ENCODE measurements around the gene TIMM29.

TIMM29 gene

DNA sequence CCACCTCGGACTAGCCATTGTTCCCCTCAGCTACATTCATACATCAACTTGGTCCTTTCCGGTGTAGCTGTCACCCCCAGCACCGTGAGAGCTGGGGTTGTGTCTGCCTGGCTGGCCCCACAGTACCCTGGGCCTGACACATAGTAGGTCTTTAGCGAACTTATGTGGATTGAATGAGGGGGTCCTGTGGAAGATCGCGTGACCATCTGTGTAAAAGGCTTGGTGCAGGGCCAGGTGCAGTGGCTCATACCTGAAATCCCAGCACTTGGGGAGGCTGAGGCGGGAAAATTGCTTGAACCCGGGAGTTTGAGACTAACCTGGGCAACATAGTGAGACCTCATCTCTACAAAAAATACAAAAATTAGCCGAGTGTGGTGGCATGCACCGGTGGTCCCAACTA is 34.3 kb downstream of the TIMM29 start (continued):
- TF ChIP-seq, protein P1, sequence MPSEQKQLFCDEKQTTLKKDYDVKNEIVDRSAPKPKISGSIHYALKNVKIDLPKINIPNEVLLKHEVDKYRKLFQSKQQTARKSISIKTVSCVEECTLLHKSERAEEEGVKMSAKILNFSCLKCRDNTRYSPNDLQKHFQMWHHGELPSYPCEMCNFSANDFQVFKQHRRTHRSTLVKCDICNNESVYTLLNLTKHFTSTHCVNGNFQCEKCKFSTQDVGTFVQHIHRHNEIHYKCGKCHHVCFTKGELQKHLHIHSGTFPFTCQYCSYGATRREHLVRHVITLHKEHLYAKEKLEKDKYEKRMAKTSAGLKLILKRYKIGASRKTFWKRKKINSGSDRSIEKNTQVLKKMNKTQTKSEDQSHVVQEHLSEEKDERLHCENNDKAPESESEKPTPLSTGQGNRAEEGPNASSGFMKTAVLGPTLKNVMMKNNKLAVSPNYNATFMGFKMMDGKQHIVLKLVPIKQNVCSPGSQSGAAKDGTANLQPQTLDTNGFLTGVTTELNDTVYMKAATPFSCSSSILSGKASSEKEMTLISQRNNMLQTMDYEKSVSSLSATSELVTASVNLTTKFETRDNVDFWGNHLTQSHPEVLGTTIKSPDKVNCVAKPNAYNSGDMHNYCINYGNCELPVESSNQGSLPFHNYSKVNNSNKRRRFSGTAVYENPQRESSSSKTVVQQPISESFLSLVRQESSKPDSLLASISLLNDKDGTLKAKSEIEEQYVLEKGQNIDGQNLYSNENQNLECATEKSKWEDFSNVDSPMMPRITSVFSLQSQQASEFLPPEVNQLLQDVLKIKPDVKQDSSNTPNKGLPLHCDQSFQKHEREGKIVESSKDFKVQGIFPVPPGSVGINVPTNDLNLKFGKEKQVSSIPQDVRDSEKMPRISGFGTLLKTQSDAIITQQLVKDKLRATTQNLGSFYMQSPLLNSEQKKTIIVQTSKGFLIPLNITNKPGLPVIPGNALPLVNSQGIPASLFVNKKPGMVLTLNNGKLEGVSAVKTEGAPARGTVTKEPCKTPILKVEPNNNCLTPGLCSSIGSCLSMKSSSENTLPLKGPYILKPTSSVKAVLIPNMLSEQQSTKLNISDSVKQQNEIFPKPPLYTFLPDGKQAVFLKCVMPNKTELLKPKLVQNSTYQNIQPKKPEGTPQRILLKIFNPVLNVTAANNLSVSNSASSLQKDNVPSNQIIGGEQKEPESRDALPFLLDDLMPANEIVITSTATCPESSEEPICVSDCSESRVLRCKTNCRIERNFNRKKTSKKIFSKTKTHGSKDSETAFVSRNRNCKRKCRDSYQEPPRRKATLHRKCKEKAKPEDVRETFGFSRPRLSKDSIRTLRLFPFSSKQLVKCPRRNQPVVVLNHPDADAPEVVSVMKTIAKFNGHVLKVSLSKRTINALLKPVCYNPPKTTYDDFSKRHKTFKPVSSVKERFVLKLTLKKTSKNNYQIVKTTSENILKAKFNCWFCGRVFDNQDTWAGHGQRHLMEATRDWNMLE (tag by site-specific recombination; conservative IDR thresholded peaks at IDR 0.05; ENCODE audit: low read depth): no peak
- TF ChIP-seq, protein P2, sequence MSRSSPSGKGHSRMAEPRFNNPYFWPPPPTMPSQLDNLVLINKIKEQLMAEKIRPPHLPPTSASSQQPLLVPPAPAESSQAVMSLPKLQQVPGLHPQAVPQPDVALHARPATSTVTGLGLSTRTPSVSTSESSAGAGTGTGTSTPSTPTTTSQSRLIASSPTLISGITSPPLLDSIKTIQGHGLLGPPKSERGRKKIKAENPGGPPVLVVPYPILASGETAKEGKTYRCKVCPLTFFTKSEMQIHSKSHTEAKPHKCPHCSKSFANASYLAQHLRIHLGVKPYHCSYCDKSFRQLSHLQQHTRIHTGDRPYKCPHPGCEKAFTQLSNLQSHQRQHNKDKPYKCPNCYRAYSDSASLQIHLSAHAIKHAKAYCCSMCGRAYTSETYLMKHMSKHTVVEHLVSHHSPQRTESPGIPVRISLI (tag by site-specific recombination; IDR thresholded peaks at IDR 0.05): no peak

DNA sequence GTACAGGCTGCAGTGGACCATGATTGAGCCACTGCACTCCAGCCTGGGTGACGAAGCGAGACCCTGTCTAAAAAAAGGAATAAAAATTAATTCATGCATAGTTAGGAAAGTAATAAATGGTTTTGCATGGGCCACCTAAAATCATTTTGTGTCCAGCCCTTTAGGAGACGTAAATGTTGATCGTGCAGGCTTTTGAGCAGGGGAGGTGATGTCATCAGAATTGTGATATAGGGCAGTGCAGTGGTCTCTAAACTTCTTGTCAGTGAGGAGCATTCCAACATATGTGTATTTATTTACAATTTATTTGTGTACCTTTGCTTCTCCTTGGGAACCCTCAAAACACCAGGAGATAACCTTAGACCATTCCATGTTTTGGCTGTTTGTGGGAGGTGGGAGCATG is 35.3 kb downstream of the TIMM29 start:
- Histone ChIP-seq H3K36me3 (ENCODE audit: control insufficient read depth in 2 of 2, insufficient read depth in 1 of 2, low read length in 2 of 2) (peaks cover 0 to 2% of the 10 kb centered on the region in 2 experiments; a peak in 2 of 3 replicates), H3K27ac (ENCODE audit: extremely low read depth, low read depth, low read length) (no peak overlapping the region), H3K9me3 (ENCODE audit: control insufficient read depth, insufficient read depth, low read depth, low read length) (no peaks in the 10 kb centered on the region), H3K4me1 (ENCODE audit: control insufficient read depth, insufficient read depth, low read length) (peaks cover 7% of the 10 kb centered on the region), H3K4me3 (ENCODE audit: low read depth, low read length) (no peak overlapping the region)
- ChIA-PET CTCF (no interaction called here), POLR2A (interaction anchor here (0.7 to 0.8 kb wide), 3 partner anchors 12 to 192 kb away, joined by 3 to 5 read pairs (median 4); no protein-coding TSS in a partner anchor)
- TF ChIP-seq ZNF510 (tag by site-specific recombination; IDR thresholded peaks at IDR 0.05; ENCODE audit: insufficient replicate concordance) (no peak), ZBTB20 (tag by site-specific recombination; IDR thresholded peaks at IDR 0.05) (no peak)
- TF ChIP-seq, protein P3, sequence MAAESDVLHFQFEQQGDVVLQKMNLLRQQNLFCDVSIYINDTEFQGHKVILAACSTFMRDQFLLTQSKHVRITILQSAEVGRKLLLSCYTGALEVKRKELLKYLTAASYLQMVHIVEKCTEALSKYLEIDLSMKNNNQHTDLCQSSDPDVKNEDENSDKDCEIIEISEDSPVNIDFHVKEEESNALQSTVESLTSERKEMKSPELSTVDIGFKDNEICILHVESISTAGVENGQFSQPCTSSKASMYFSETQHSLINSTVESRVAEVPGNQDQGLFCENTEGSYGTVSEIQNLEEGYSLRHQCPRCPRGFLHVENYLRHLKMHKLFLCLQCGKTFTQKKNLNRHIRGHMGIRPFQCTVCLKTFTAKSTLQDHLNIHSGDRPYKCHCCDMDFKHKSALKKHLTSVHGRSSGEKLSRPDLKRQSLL (tag by site-specific recombination; IDR thresholded peaks at IDR 0.05): peak; percentile 32; the same call in 1 of the 2 replicates
- TF ChIP-seq, protein P4, sequence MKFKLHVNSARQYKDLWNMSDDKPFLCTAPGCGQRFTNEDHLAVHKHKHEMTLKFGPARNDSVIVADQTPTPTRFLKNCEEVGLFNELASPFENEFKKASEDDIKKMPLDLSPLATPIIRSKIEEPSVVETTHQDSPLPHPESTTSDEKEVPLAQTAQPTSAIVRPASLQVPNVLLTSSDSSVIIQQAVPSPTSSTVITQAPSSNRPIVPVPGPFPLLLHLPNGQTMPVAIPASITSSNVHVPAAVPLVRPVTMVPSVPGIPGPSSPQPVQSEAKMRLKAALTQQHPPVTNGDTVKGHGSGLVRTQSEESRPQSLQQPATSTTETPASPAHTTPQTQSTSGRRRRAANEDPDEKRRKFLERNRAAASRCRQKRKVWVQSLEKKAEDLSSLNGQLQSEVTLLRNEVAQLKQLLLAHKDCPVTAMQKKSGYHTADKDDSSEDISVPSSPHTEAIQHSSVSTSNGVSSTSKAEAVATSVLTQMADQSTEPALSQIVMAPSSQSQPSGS (tag by site-specific recombination; IDR thresholded peaks at IDR 0.05; ENCODE audit: low read depth): peak; percentile 88

DNA sequence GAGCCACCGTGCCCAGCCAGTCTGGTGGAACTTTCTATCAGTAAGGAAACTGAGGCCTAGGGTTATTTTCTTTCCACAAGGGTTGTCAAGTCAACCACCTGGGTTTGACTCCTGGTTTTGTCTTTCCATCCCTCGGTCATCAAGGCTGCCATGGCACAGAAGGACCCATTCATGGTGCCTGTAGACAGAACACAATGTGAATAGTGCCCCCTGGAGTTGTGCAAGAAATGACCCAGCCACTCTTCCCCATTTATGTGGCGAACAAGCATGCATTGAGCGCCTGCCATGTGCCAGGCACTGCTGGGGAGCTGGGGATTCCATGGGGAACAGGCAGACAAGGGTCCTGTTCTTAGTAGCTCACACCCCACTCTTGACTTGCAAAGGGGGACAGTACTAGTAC is 36.3 kb downstream of the TIMM29 start:
- CTCF ChIA-PET: interaction anchor here (0.5 to 3.1 kb wide), 4 partner anchors 12 to 23 kb away, joined by 3 to 9 read pairs (median 4); no protein-coding TSS in a partner anchor
- POLR2A ChIA-PET: no interaction called here
- TF ChIP-seq, protein P5, sequence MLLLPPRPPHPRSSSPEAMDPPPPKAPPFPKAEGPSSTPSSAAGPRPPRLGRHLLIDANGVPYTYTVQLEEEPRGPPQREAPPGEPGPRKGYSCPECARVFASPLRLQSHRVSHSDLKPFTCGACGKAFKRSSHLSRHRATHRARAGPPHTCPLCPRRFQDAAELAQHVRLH (tag by site-specific recombination; IDR thresholded peaks at IDR 0.05): peak; percentile 66; the same call in 1 of the 2 replicates
- no peak for TF ChIP-seq ZBTB21 (tag by site-specific recombination; IDR thresholded peaks at IDR 0.05)
- H3K4me3 ChIP-seq (ENCODE audit: low read depth, low read length): no peak overlapping the region
- no peak overlapping the region for H3K27ac ChIP-seq (ENCODE audit: extremely low read depth, low read depth, low read length)
- peaks cover 7% of the 10 kb centered on the region for H3K4me1 ChIP-seq (ENCODE audit: control insufficient read depth, insufficient read depth, low read length)
- H3K36me3 ChIP-seq (ENCODE audit: control insufficient read depth in 2 of 2, insufficient read depth in 1 of 2, low read length in 2 of 2): peaks cover 0 to 2% of the 10 kb centered on the region in 2 experiments; a peak in 2 of 3 replicates
- no peaks in the 10 kb centered on the region for H3K9me3 ChIP-seq (ENCODE audit: control insufficient read depth, insufficient read depth, low read depth, low read length)

DNA sequence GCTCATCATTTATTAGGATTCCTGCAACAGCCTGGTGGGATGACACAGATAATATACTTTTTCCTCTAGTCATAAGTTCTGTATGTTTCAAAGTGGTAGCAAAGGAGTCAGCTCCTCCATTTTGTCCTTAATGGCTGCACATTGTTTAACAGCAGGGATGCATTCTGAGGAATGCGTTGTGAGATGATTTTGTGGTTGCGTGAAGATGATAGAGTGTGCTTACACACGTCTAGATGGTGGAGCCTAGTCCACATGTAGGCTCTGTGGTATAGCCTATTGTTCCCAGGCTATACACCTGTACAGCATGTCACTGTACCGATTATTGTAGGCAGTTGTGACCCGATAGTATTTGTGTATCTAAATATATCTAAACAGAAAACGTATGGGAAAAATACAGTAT is 36.8 kb downstream of the TIMM29 start:
- Histone ChIP-seq H3K9me3 (ENCODE audit: control insufficient read depth, insufficient read depth, low read depth, low read length) (no peaks in the 10 kb centered on the region), H3K27ac (ENCODE audit: extremely low read depth, low read depth, low read length) (no peak overlapping the region), H3K4me3 (ENCODE audit: low read depth, low read length) (no peak overlapping the region), H3K4me1 (ENCODE audit: control insufficient read depth, insufficient read depth, low read length) (peaks cover 7% of the 10 kb centered on the region), H3K36me3 (ENCODE audit: control insufficient read depth in 2 of 2, insufficient read depth in 1 of 2, low read length in 2 of 2) (peaks cover 0 to 2% of the 10 kb centered on the region in 2 experiments; a peak in 2 of 3 replicates)
- ChIA-PET POLR2A (no interaction called here), CTCF (interaction anchor here (0.5 to 3.1 kb wide), 4 partner anchors 11 to 29 kb away, joined by 3 to 9 read pairs (median 4); no protein-coding TSS in a partner anchor)
- TF ChIP-seq, protein P3 (tag by site-specific recombination; IDR thresholded peaks at IDR 0.05): peak; percentile 89
- no peak for TF ChIP-seq ZSCAN30 (tag by site-specific recombination; IDR thresholded peaks at IDR 0.05)

Data from HEK293 (cell line).